Stimulated activated CD4-positive, alpha-beta T cell treated with anti-CD3 and anti-CD28 coated beads, Interleukin-15, amount 100 ng/mL, for 1 hour (primary cell): ENCODE results near the gene NRK.
"Not testable (repeated sequence)": the region's sequence is repeated elsewhere in the genome, so short reads cannot be mapped to it uniquely, and the experiment has no call there.

ENCODE experiments used
- DNase-seq, 2 donors: peaks; one replicate each; pipeline ENCODE4 v3.0.0-alpha.2; 2020; ENCODE audit warnings: low read depth in 1 of 2, low spot score in 1 of 2

The NRK gene

GRCh38 chrX:105876658-105877057 is 54.3 kb downstream of the NRK start:
- DNase-seq = no peak

- DNase-seq = no peak
These were observed 58.2 kb downstream of the NRK start for GRCh38 chrX:105880491-105880890.

- DNase-seq = no peak
These were observed 60.4 kb downstream of the NRK start for GRCh38 chrX:105882581-105883275.

GRCh38 chrX:105894721-105895120 is 72.4 kb downstream of the NRK start:
- DNase-seq = no peak

GRCh38 chrX:105909576-105909975 is 87.2 kb downstream of the NRK start:
- DNase-seq = no peak

- DNase-seq = no peak
These were observed 88.3 kb downstream of the NRK start for GRCh38 chrX:105910563-105911105.

GRCh38 chrX:105945266-105945665 is 122.9 kb downstream of the NRK start:
- DNase-seq = no peak

- DNase-seq = no peak
These were observed 147.1 kb downstream of the NRK start for GRCh38 chrX:105969487-105969886.

GRCh38 chrX:105972690-105973386 is 150.5 kb downstream of the NRK start:
- no peak for DNase-seq

GRCh38 chrX:105973387-105973739 is 151.0 kb downstream of the NRK start:
- DNase-seq = no peak

GRCh38 chrX:105975382-105975781 is 153.0 kb downstream of the NRK start:
- DNase-seq = no peak

GRCh38 chrX:105981772-105982485 is 159.6 kb downstream of the NRK start:
- no peak for DNase-seq

- DNase-seq = not testable (repeated sequence)
These were observed 166.1 kb downstream of the NRK start for GRCh38 chrX:105988487-105988886.

- DNase-seq = no peak
These were observed 177.0 kb downstream of the NRK start for GRCh38 chrX:105999294-105999693.

- no peak for DNase-seq
These were observed 177.9 kb downstream of the NRK start for GRCh38 chrX:106000203-106000602.

GRCh38 chrX:106000609-106001008 is 178.3 kb downstream of the NRK start:
- not testable (repeated sequence) for DNase-seq

GRCh38 chrX:106005684-106006083 is 183.3 kb downstream of the NRK start:
- no peak for DNase-seq

- DNase-seq = no peak
These were observed 185.5 kb downstream of the NRK start for GRCh38 chrX:106007815-106008214.
